Activated CD4-positive, alpha-beta T cell treated with anti-CD3 and anti-CD28 coated beads, Interleukin-2, amount 10 ng/mL, durations not matched to agents 24 days and 14 days (primary cell): ENCODE measurements around the gene VPS8. TPM values are rescaled to one million over a fixed set of nuclear protein-coding genes. Genes with fewer than 3 reads are reported as not detected.
"Not testable (repeated sequence)": the region's sequence is repeated elsewhere in the genome, so short reads cannot be mapped to it uniquely, and the experiment has no call there.

Source experiments
- DNase-seq: peaks from one replicate; pipeline ENCODE4 v3.0.0; 2022
- H3K27ac Mint-ChIP-seq: one replicate; pipeline ENCODE4 v1.8.0; 2022; ENCODE audit warnings: mild to moderate bottlenecking, mixed read lengths
- H3K27me3 Mint-ChIP-seq: one replicate; pipeline ENCODE4 v1.8.0; 2022; ENCODE audit warnings: mixed read lengths
- H3K36me3 Mint-ChIP-seq: one replicate; pipeline ENCODE4 v1.8.0; 2022; ENCODE audit warnings: low read depth, mild to moderate bottlenecking, mixed read lengths
- H3K4me1 Mint-ChIP-seq: one replicate; pipeline ENCODE4 v1.8.0; 2021; ENCODE audit warnings: mixed read lengths
- H3K4me3 Mint-ChIP-seq: one replicate; pipeline ENCODE4 v1.8.0; 2022; ENCODE audit warnings: mild to moderate bottlenecking, moderate library complexity, mixed read lengths
- H3K9me3 Mint-ChIP-seq: one replicate; pipeline ENCODE4 v1.8.0; 2021; ENCODE audit warnings: mixed read lengths
- intact Hi-C: fragments of 100-400 bp; cut with micrococcal nuclease; formaldehyde crosslinking; loops from one replicate; pipeline ENCODE4 v1.15.1; 2023
- total RNA-seq: library from RNA; stranded (reverse); gene quantifications from 2 replicates; pipeline ENCODE4 v1.2.3, GENCODE V29; 2022

The VPS8 gene
- total RNA-seq, 1 donor from 2014 or later = 33.6 TPM

DNA sequence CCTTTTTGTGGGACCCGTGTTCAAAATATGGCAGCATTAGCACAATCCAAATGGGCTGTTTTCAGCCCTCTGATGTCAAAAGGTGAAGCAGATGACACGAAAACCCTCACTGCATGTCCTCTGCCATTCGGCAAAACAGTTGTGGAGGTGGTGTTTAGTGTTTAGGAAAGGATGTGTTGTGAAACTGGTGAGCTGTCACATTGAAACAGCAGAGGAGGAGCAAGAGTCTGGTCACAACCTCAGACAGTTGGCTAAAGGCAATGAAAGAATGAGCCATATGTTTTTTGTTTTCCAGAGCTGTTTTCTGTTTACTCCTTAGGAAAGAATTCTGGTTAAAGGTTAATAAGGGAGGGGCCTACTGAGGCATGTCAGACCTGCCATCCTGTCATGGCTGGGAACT, 140.7 kb downstream of the VPS8 start:
- H3K4me3 Mint-ChIP-seq = peak overlapping the region; percentile 18
- H3K9me3 Mint-ChIP-seq = no peaks in the 10 kb centered on the region
- H3K27me3 Mint-ChIP-seq = no peaks in the 10 kb centered on the region
- DNase-seq = no peak
- peaks cover 10% of the 10 kb centered on the region for H3K4me1 Mint-ChIP-seq
- intact Hi-C loops = no loop called here
- H3K36me3 Mint-ChIP-seq = peaks cover 9% of the 10 kb centered on the region
- peak overlapping the region; percentile 85 for H3K27ac Mint-ChIP-seq

DNA sequence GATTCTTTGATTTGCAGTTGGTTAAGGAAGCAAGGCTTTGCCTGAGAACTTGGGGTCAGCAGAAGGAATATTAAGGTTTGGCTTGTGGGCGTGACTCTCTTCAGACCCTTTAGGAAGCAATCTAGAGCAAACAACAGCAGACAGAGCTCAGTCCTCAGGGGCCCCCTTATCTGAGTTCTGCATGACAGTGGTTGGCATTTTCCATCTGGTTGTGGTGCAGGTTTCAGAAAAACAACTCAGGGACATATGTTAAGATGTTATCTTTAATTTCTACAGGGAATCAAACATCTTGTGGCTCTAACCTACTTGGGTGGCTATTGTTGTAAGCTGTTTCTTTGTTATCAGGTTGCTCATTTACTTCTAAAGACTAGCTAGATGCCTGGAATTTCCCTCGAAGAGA, 141.4 kb downstream of the VPS8 start:
- Mint-ChIP-seq H3K27me3 (no peaks in the 10 kb centered on the region), H3K27ac (peak overlapping the region; percentile 85), H3K36me3 (peaks cover 16% of the 10 kb centered on the region), H3K4me1 (peaks cover 10% of the 10 kb centered on the region), H3K9me3 (no peaks in the 10 kb centered on the region), H3K4me3 (no peak overlapping the region)
- intact Hi-C loops = no loop called here
- no peak for DNase-seq

DNA sequence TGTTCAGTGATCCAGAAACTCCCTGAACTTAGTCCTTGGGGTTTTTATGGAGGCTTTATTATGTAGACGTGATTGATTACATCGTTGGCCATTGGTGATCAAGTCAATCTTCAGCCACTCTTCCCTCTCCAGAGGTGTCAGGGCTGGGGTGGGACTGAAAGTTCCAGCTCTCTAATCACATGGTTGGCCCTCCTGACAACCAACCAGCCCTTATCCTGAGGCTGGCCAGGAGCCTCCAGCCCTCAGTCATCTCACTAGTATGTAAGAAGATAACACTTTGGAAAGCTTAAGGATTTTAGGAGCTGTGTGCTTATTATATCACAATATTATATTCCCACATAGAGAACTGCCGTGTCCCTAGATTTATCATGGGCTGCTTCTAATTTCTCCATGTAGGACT, 142.3 kb downstream of the VPS8 start:
- peaks cover 10% of the 10 kb centered on the region for H3K4me1 Mint-ChIP-seq
- H3K36me3 Mint-ChIP-seq = peaks cover 19% of the 10 kb centered on the region
- intact Hi-C loops = no loop called here
- H3K27ac Mint-ChIP-seq = no peak overlapping the region
- H3K27me3 Mint-ChIP-seq = no peaks in the 10 kb centered on the region
- no peaks in the 10 kb centered on the region for H3K9me3 Mint-ChIP-seq
- no peak for DNase-seq
- no peak overlapping the region for H3K4me3 Mint-ChIP-seq

DNA sequence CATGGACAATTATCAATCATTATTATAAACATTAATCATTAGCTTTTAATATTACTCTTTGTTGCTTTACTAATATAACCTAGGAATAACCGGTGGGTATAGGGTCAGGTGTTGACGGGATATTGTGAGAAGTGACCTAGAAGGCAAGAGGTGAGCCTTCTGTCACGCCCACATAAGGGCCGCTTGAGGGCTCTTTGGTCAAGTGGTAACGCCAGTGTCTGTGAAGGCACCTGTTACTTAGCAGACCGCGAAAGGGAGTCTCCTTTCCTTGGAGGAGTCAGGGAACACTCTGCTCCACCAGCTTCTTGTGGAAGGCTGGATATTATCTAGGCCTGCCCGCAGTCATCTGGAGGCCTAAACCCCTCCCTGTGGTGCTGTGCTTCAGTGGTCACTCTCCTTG, 142.9 kb downstream of the VPS8 start:
- DNase-seq, H3K9me3 Mint-ChIP-seq, intact Hi-C loops, H3K4me3 Mint-ChIP-seq, H3K27ac Mint-ChIP-seq, H3K4me1 Mint-ChIP-seq, H3K27me3 Mint-ChIP-seq: not testable (repeated sequence)
- H3K36me3 Mint-ChIP-seq = peaks cover 21% of the 10 kb centered on the region

DNA sequence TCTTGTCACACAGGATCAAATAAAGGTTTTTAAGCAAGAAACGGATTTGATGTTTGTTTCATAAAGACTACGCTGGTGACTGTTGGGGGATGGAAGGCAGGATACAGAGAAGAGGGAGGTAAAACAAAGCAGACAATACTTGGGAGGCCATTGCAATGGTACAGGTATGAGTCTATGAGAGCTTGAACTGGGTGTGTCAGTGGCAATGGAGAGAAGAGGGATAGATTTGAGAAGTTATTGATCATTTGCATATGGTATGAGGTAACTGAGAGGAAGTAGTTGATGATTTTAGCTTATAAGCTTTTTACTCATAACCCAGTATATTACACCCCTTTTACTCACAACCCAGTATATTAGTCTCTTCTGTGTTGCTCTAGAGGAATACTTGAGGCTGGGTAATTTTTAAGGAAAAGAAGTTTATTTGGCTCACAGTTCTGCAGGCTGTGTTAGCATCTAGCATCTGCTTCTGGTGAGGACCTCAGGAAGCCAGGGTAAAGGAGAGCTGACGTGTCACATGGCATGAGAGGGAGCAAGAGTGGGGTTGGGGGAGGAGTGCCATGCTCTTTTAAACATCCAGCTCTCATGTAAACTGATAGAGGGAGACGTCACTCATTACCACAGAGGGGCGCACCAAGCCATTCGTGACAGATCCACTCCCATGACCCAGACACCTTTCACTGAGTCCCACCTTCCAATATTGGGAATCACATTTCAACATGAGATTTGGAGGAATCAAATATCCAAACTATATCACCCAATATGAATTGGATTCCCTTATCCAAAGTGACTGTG, 153.9 kb downstream of the VPS8 start:
- Mint-ChIP-seq H3K4me3 (no peak overlapping the region), H3K27ac (no peak overlapping the region), H3K4me1 (peaks cover 5% of the 10 kb centered on the region), H3K9me3 (peaks cover 3% of the 10 kb centered on the region), H3K27me3 (no peaks in the 10 kb centered on the region), H3K36me3 (peaks cover 34% of the 10 kb centered on the region)
- intact Hi-C loops = no loop called here
- no peak for DNase-seq

DNA sequence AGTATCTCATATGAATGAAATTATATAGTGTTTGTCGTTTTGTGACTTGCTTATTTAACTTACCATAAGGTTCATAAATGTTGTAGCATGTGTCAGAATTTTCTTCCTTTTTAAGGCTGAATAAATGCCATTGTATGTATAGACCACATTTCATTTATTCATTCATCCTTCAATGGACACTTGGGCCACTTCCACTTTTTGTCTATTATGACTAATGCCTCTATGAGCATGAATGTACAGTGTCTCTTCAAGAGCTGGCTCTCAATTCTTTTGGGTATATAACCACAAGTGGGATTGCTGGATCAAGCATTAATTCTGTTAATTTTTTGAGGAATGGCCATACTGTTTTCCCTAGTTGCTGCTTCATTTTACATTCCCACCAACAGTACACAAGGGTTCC, 156.1 kb downstream of the VPS8 start:
- intact Hi-C loops = no loop called here
- Mint-ChIP-seq H3K4me1 (peaks cover 5% of the 10 kb centered on the region), H3K36me3 (peaks cover 47% of the 10 kb centered on the region), H3K27ac (no peak overlapping the region), H3K4me3 (no peak overlapping the region), H3K27me3 (no peaks in the 10 kb centered on the region), H3K9me3 (peaks cover 3% of the 10 kb centered on the region)
- no peak for DNase-seq

DNA sequence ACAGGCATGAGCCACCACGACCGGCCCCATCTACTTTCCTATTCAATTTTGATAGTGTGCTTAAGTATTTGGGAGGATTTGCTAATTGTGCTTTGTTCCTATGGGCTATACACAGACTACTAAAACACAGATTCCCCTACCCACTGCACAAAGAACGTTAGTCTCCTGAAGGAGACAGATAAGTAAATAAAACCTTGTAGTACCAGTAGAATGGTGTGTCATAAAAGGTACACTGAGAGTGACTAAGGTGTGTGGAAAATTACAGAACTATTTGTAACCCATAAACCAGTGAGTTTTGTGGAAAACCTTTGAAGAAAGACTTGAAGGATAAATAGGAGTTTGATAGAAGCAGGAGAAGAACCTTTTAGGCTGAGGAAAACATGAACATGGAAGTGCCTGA, 158.2 kb downstream of the VPS8 start:
- Mint-ChIP-seq H3K4me3 (no peak overlapping the region), H3K4me1 (peaks cover 5% of the 10 kb centered on the region), H3K27ac (no peak overlapping the region), H3K36me3 (peaks cover 55% of the 10 kb centered on the region), H3K27me3 (no peaks in the 10 kb centered on the region), H3K9me3 (peaks cover 7% of the 10 kb centered on the region)
- intact Hi-C loops = no loop called here
- DNase-seq = no peak

DNA sequence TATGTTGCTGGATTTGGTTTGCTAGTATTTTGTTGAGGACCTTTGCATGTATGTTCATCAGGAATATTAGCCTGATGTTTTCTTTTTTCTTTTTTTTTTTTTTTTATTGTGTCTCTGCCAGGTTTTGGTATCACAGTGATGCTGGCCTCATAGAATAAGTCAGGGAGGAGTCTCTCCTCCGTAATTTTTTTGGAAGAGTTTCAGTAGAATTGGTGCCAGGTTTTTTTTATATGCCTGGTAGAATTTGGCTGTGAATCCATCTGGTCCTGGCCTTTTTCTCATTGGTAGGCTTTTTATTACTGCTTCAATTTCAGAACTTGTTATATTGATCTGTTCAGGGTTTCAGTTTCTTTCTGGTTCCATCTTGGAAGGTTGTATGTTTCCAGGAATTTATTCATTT, 165.8 kb downstream of the VPS8 start:
- no peaks in the 10 kb centered on the region for H3K4me1 Mint-ChIP-seq
- H3K9me3 Mint-ChIP-seq = peaks cover 8% of the 10 kb centered on the region
- intact Hi-C loops = no loop called here
- no peak overlapping the region for H3K4me3 Mint-ChIP-seq
- no peak for DNase-seq
- no peak overlapping the region for H3K27ac Mint-ChIP-seq
- H3K36me3 Mint-ChIP-seq = peaks cover 39% of the 10 kb centered on the region
- no peaks in the 10 kb centered on the region for H3K27me3 Mint-ChIP-seq

DNA sequence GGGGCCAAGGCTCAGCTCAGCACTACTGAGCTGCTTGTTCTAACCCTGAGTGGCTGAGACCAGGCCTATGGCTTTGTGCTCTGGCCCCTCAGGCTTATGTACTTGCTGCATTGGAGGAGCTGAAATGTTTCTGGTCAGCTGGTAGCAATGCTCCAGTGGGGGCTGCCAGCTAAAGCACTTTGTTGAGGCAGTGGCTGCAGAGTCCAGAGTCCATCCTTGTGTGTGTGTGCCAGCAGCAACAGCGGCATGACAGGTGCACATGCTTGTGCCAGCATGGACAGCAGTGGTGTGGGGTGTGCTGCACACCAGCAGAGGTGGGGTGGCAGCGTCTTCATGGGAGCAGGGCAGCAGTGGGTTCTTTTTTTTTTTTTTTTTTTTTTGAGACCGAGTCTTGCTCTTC, 169.1 kb downstream of the VPS8 start:
- Mint-ChIP-seq H3K9me3 (peaks cover 5% of the 10 kb centered on the region), H3K36me3 (peaks cover 21% of the 10 kb centered on the region), H3K27me3 (no peaks in the 10 kb centered on the region), H3K4me3 (no peak overlapping the region), H3K4me1 (no peaks in the 10 kb centered on the region), H3K27ac (no peak overlapping the region)
- intact Hi-C loops = no loop called here
- no peak for DNase-seq

DNA sequence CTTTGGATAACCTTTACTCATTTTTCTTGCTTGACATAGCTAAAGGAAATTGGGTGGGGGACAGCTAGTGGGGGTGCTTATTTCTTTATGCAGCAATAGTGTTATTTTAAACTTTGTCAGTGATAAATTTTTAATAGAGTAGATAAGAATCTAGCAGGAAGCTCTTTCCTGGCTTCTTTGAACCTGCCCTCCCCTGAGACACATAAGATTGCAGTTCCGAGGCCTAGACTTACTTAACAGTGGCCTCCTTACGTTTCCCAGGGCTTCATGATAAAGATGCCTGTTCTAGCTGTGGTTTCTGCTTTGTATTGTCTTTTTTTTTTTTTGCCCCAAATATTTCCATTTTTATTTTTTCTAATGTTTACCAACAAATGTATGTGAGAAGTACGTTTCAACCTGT, 170.1 kb downstream of the VPS8 start:
- H3K36me3 Mint-ChIP-seq = peaks cover 14% of the 10 kb centered on the region
- H3K4me1 Mint-ChIP-seq = no peaks in the 10 kb centered on the region
- no peak overlapping the region for H3K27ac Mint-ChIP-seq

DNA sequence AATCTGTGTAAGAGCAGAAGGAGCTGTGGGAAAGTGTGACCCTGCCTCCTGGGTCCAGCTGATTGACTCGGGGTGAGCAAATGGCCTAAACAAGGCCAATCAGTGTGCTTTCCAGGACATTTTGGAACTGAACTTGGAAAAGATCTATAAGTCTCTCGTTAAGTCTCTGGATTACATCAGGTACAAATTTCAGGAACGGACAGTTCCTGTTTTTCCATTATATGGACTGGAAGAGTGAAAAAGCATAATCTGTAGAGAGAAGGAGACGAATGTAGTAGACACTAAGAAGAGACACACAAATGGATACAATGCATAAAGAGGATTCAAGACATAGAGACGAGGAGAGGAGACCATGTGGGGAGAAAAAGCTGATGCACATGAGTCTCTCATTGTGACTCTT, 173.6 kb downstream of the VPS8 start:
- Mint-ChIP-seq H3K27ac (no peak overlapping the region), H3K4me1 (no peaks in the 10 kb centered on the region), H3K4me3 (no peak overlapping the region), H3K9me3 (no peaks in the 10 kb centered on the region), H3K27me3 (no peaks in the 10 kb centered on the region), H3K36me3 (peaks cover 16% of the 10 kb centered on the region)
- intact Hi-C loops = no loop called here
- no peak for DNase-seq

More for the DNA sequence above, 170.1 kb downstream of the VPS8 start:
- no peaks in the 10 kb centered on the region for H3K27me3 Mint-ChIP-seq
- no peak overlapping the region for H3K4me3 Mint-ChIP-seq
- no peak for DNase-seq
- intact Hi-C loops = no loop called here
- H3K9me3 Mint-ChIP-seq = no peaks in the 10 kb centered on the region

DNA sequence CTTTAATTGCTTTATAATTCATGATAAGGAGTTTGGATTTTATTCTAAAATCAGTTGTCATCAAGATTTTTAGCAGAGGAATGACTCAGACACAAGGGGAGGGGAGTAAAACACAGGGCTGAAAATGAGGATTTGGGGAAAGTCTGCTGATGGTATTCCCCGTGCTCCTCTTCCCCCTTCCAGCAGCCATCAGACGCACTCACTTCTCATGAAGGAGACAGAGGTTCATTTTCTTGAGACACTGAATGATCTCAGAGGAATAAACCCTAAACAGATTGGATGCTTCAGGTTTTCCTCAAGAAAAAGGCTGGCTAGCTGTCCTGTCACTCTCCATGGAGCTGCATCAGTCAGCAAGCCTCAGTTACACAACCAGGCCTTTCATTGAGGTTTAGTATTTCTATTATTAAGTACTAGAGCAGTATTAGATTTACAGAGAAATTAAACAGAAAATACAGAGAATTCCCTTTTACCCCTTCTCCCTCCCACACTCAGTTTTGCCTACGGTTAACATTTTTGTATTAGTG, 174.5 kb downstream of the VPS8 start:
- no peaks in the 10 kb centered on the region for H3K9me3 Mint-ChIP-seq
- no peaks in the 10 kb centered on the region for H3K27me3 Mint-ChIP-seq

DNA sequence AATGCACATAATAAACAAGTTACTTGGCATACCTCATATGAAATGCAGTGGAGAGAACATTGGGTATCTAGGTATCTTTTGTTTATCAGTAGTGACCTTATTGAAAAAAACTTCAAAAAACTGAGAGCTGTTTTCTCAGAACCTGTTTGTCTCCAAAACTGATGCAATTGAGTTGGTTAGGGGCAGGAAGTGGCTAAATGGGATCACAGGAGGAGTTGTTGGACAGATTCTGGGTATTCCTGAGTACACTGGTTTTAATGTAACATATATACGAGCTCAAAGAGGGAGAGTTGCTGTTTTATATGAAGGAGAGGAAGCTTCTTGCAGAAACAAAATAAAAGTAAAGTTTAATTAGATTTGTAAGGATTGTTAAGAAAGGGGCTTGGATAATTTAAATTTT, 181.4 kb downstream of the VPS8 start:
- H3K36me3 Mint-ChIP-seq = peaks cover 6% of the 10 kb centered on the region
- intact Hi-C loops = no loop called here
- no peak for DNase-seq
- H3K27me3 Mint-ChIP-seq = no peaks in the 10 kb centered on the region
- H3K9me3 Mint-ChIP-seq = no peaks in the 10 kb centered on the region
- no peak overlapping the region for H3K4me3 Mint-ChIP-seq
- H3K4me1 Mint-ChIP-seq = peaks cover 6% of the 10 kb centered on the region
- no peak overlapping the region for H3K27ac Mint-ChIP-seq

More for the DNA sequence above, 174.5 kb downstream of the VPS8 start:
- DNase-seq = no peak
- Mint-ChIP-seq H3K4me1 (no peaks in the 10 kb centered on the region), H3K4me3 (no peak overlapping the region), H3K36me3 (peaks cover 13% of the 10 kb centered on the region), H3K27ac (no peak overlapping the region)
- intact Hi-C loops = no loop called here

DNA sequence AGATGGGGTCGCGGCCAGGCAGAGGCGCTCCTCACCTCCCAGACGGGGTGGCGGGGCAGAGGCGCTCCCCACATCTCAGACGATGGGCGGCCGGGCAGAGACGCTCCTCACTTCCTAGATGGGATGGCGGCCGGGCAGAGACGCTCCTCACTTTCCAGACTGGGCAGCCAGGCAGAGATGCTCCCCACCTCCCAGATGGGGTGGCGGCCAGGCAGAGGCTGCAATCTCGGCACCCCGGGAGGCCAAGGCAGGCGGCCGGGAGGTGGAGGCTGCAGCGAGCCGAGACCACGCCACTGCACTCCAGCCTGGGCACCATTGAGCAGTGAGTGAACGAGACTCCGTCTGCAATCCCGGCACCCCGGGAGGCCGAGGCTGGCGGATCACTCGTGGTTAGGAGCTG, 191.9 kb downstream of the VPS8 start:
- H3K4me1 Mint-ChIP-seq, DNase-seq, intact Hi-C loops, H3K4me3 Mint-ChIP-seq, H3K27ac Mint-ChIP-seq, H3K27me3 Mint-ChIP-seq: not testable (repeated sequence)
- Mint-ChIP-seq H3K9me3 (peaks cover 16% of the 10 kb centered on the region), H3K36me3 (peaks cover 64% of the 10 kb centered on the region)

DNA sequence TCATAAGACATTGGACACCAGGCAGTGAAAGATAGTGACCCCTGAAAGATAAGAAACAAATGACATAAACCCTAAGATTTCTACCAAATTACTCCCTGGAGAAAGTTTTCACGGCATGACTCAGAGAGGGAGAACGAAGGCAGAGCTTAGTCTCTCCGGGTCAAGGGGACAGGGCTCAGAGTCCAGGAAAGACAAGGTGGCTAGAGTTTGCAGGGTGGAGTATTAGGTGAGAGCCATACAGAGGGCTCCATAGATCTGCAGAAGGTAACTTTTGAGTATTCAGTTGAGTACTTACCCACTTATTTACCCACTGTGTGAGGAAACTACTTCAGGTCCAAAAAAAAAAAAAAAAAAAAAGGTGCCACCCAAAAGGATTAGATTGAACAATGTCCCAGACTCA, 197.7 kb downstream of the VPS8 start:
- H3K9me3 Mint-ChIP-seq = peaks cover 23% of the 10 kb centered on the region
- no peak overlapping the region for H3K27ac Mint-ChIP-seq
- no peak overlapping the region for H3K4me3 Mint-ChIP-seq
- peaks cover 48% of the 10 kb centered on the region for H3K36me3 Mint-ChIP-seq
- no peaks in the 10 kb centered on the region for H3K27me3 Mint-ChIP-seq
- no peaks in the 10 kb centered on the region for H3K4me1 Mint-ChIP-seq
- no peak for DNase-seq
- intact Hi-C loops = no loop called here
